PC-3 (cell line): ENCODE measurements around the gene SNUPN. TPM values are rescaled to one million over a fixed set of nuclear protein-coding genes. Genes with fewer than 3 reads are reported as not detected.

Source experiments
- ATAC-seq: fragments of 200-7000 bp; cut with Tn5 transposase; 2 replicates; pipeline ENCODE4 v1.9.1; 2020; ENCODE audit warnings: mild to moderate bottlenecking, moderate library complexity
- BruUV-seq: library from RNA; stranded (reverse); fragments of 400-500 nt; replicated peaks from 2 replicates; lab custom pipeline; 2021; lab: Mats Ljungman, UMichigan
- CTCF ChIA-PET: fragments of 300-600 bp; sonication (Branson Sonifier 250); formaldehyde crosslinking; loops from one replicate; lab custom pipeline; 2022; ENCODE audit warnings: antibody characterized with exemption; lab: Charles Lee
- POLR2A ChIA-PET: fragments of 300-600 bp; sonication (Branson Sonifier 250); formaldehyde crosslinking; loops from one replicate; lab custom pipeline; 2022; ENCODE audit warnings: antibody characterized with exemption; ENCODE audit not compliant: unreplicated experiment; lab: Charles Lee
- DNase-seq: peaks from one replicate; pipeline ENCODE4 v3.0.0-alpha.2; 2015
- H2AFZ ChIP-seq: fragments of 300-600 bp; sonication (generic); 2 replicates; pipeline ENCODE4 v1.6.0; 2016; ENCODE audit warnings: antibody characterized with exemption, low read length
- H3F3A ChIP-seq: fragments of 300-600 bp; sonication (generic); one replicate; pipeline ENCODE4 v1.6.0; 2017; ENCODE audit warnings: antibody characterized with exemption, low read length, control low read depth, mild to moderate bottlenecking; ENCODE audit not compliant: unreplicated experiment
- H3K27ac ChIP-seq: fragments of 300-600 bp; sonication (generic); 2 replicates; pipeline ENCODE4 v1.5.1; 2016; ENCODE audit warnings: mild to moderate bottlenecking, low read length
- H3K27me3 ChIP-seq: fragments of 300-600 bp; sonication (generic); 2 replicates; pipeline ENCODE4 v1.6.1; 2016; ENCODE audit warnings: low read length, mixed read lengths
- H3K36me3 ChIP-seq: fragments of 300-600 bp; sonication (generic); 2 replicates; pipeline ENCODE4 v1.6.1; 2016; ENCODE audit warnings: low read depth, mixed run types, low read length, mixed read lengths
- H3K4me1 ChIP-seq: fragments of 300-600 bp; sonication (generic); 2 replicates; pipeline ENCODE4 v1.5.1; 2016; ENCODE audit warnings: low read length; ENCODE audit not compliant: insufficient read depth
- H3K4me2 ChIP-seq: fragments of 300-600 bp; sonication (generic); 2 replicates; pipeline ENCODE4 v1.6.0; 2016; ENCODE audit warnings: low read length
- H3K4me3 ChIP-seq: fragments of 300-600 bp; sonication (generic); 2 replicates; pipeline ENCODE4 v1.5.1; 2016; ENCODE audit warnings: mild to moderate bottlenecking, low read length, mixed read lengths
- H3K79me2 ChIP-seq: fragments of 300-600 bp; sonication (generic); 2 replicates; pipeline ENCODE4 v1.6.1; 2017; ENCODE audit warnings: low read length, mixed read lengths
- H3K9ac ChIP-seq: fragments of 300-600 bp; sonication (generic); 2 replicates; pipeline ENCODE4 v1.6.0; 2016; ENCODE audit warnings: mild to moderate bottlenecking, low read length
- H3K9me2 ChIP-seq: fragments of 300-600 bp; sonication (generic); replicated peaks from 2 replicates; pipeline ENCODE4 v1.6.1; 2016; ENCODE audit warnings: mixed run types, low read length, mixed read lengths
- H3K9me3 ChIP-seq: fragments of 300-600 bp; sonication (generic); 2 replicates; pipeline ENCODE4 v1.6.1; 2016; ENCODE audit warnings: low read length, mixed read lengths
- H4K20me1 ChIP-seq: fragments of 300-600 bp; sonication (generic); 2 replicates; pipeline ENCODE4 v1.6.1; 2016; ENCODE audit warnings: low read length, mixed read lengths
- CTCF ChIP-seq: fragments of 300-600 bp; sonication (generic); conservative IDR thresholded peaks from 2 replicates; pipeline ENCODE4 v1.5.1; 2017; ENCODE audit warnings: antibody characterized with exemption, low read depth, mild to moderate bottlenecking, low read length
- EZH2 ChIP-seq: fragments of 300-600 bp; sonication (generic); IDR thresholded peaks from one replicate; pipeline ENCODE4 v1.6.1; 2017; ENCODE audit warnings: antibody characterized with exemption, mild to moderate bottlenecking, low read length; ENCODE audit not compliant: unreplicated experiment
- EZH2phosphoT487 ChIP-seq: fragments of 300-600 bp; sonication (generic); IDR thresholded peaks from 2 replicates; pipeline ENCODE4 v1.6.1; 2018; ENCODE audit warnings: mild to moderate bottlenecking, antibody characterized with exemption, low read length, borderline replicate concordance
- intact Hi-C: fragments of 100-400 bp; cut with micrococcal nuclease; formaldehyde crosslinking; loops from 2 replicates; pipeline ENCODE4 v1.9.0; 2023
- total RNA-seq: library from RNA; depleted of rRNA; stranded (reverse); fragments of >200 nt; gene quantifications from 2 replicates; pipeline ENCODE4 v1.2.3, GENCODE V29; 2014

The SNUPN gene
- total RNA-seq, 1 experiment from 2014 or later = 7.9 TPM

- DNase-seq (no peak), ATAC-seq (no peak)
- Histone ChIP-seq H3K27ac (no peak overlapping the region), H3K79me2 (no peaks in the 10 kb centered on the region), H3K36me3 (peaks cover 6% of the 10 kb centered on the region; the same call in 1 of the 2 replicates), H2AFZ (no peak overlapping the region), H3K4me2 (no peak overlapping the region), H3K4me3 (no peak overlapping the region), H3K27me3 (no peaks in the 10 kb centered on the region), H3K9ac (no peak overlapping the region), H3K9me2 (no peaks in the 10 kb centered on the region), H3K9me3 (no peaks in the 10 kb centered on the region), H3K4me1 (no peaks in the 10 kb centered on the region), H3F3A (no peaks in the 10 kb centered on the region), H4K20me1 (no peaks in the 10 kb centered on the region)
- ChIA-PET CTCF (no interaction called here), POLR2A (interaction anchor here (0.6 kb wide), 1 partner anchor 153 kb away, joined by 13 read pairs; no protein-coding TSS in a partner anchor)
- TF ChIP-seq CTCF (no peak), EZH2 (no peak), EZH2phosphoT487 (no peak)
- no TSS peak for BruUV-seq
- intact Hi-C loops = no loop called here
Measured at GRCh38 chr15:75606711-75607699, 18.5 kb downstream of the SNUPN start.

GRCh38 chr15:75606026-75606425 is 19.5 kb downstream of the SNUPN start:
- Histone ChIP-seq H3F3A (no peaks in the 10 kb centered on the region), H3K9me2 (no peaks in the 10 kb centered on the region), H4K20me1 (no peaks in the 10 kb centered on the region), H3K79me2 (no peaks in the 10 kb centered on the region), H3K36me3 (peaks cover 6% of the 10 kb centered on the region; the same call in 1 of the 2 replicates), H3K9ac (no peak overlapping the region), H2AFZ (no peak overlapping the region), H3K9me3 (no peaks in the 10 kb centered on the region), H3K4me2 (no peak overlapping the region), H3K4me1 (no peaks in the 10 kb centered on the region), H3K27me3 (no peaks in the 10 kb centered on the region), H3K27ac (no peak overlapping the region), H3K4me3 (no peak overlapping the region)
- ATAC-seq (no peak), DNase-seq (no peak)
- TF ChIP-seq EZH2phosphoT487 (no peak), CTCF (no peak), EZH2 (no peak)
- ChIA-PET CTCF (no interaction called here), POLR2A (no interaction called here)
- intact Hi-C loops = no loop called here
- BruUV-seq = no TSS peak

- Histone ChIP-seq H3F3A (no peaks in the 10 kb centered on the region), H3K4me2 (no peak overlapping the region), H3K27me3 (no peaks in the 10 kb centered on the region), H4K20me1 (no peaks in the 10 kb centered on the region), H3K4me1 (no peaks in the 10 kb centered on the region), H3K9me3 (no peaks in the 10 kb centered on the region), H3K9me2 (no peaks in the 10 kb centered on the region), H3K9ac (no peak overlapping the region), H3K27ac (no peak overlapping the region), H3K4me3 (no peak overlapping the region), H3K36me3 (no peaks in the 10 kb centered on the region), H3K79me2 (no peaks in the 10 kb centered on the region), H2AFZ (no peak overlapping the region)
- no TSS peak for BruUV-seq
- ChIA-PET CTCF (interaction anchor here (0.5 kb wide), 1 partner anchor 20 kb away, joined by 3 read pairs; no protein-coding TSS in a partner anchor), POLR2A (no interaction called here)
- intact Hi-C loops = no loop called here
- DNase-seq (no peak), ATAC-seq (no peak)
- TF ChIP-seq EZH2 (no peak), EZH2phosphoT487 (no peak), CTCF (no peak)
Measured at GRCh38 chr15:75599401-75599800, 26.1 kb downstream of the SNUPN start.
